Measurements from ENCODE around the gene SP4.

The SP4 gene

GRCh38 chr7:21443149-21443841 lies 15.4 kb downstream of the SP4 start:
- TF ChIP-seq, protein P1, sequence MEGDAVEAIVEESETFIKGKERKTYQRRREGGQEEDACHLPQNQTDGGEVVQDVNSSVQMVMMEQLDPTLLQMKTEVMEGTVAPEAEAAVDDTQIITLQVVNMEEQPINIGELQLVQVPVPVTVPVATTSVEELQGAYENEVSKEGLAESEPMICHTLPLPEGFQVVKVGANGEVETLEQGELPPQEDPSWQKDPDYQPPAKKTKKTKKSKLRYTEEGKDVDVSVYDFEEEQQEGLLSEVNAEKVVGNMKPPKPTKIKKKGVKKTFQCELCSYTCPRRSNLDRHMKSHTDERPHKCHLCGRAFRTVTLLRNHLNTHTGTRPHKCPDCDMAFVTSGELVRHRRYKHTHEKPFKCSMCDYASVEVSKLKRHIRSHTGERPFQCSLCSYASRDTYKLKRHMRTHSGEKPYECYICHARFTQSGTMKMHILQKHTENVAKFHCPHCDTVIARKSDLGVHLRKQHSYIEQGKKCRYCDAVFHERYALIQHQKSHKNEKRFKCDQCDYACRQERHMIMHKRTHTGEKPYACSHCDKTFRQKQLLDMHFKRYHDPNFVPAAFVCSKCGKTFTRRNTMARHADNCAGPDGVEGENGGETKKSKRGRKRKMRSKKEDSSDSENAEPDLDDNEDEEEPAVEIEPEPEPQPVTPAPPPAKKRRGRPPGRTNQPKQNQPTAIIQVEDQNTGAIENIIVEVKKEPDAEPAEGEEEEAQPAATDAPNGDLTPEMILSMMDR (IDR thresholded peaks at IDR 0.05; ENCODE audit: low read length, missing control alignments): no peak
- no peak for DNase-seq (ENCODE audit: low read depth)
- no peak overlapping the region for H3K4me3 ChIP-seq (replicated peaks; ENCODE audit: low read depth, low read length)

DNA sequence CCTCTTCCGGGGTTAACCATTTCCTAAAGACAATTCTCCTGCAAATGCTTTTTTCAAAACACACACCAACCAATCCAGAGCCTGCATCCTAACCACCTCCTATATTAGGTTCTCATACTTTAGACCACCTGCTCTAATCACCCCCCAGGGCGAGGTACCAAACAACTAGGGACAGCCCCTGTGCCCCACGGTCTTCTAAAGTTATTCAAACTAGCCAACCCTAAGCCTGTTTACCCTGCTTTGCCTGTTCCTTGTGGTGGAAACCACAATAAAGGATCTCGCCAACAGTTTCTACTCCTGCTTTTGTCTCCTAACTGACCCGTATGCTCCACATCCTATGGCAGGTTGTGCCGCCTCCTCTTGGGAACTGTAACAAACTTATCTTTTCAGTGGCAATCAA lies 21.1 kb downstream of the SP4 start:
- TF ChIP-seq, protein P1 (IDR thresholded peaks at IDR 0.05; ENCODE audit: low read length, missing control alignments): no peak
- no peak overlapping the region for H3K4me3 ChIP-seq (replicated peaks; ENCODE audit: low read depth, low read length)
- no peak for DNase-seq (ENCODE audit: low read depth)

- TF ChIP-seq, protein P1 (IDR thresholded peaks at IDR 0.05; ENCODE audit: low read length, missing control alignments): no peak
- no peak overlapping the region for H3K4me3 ChIP-seq (replicated peaks; ENCODE audit: low read depth, low read length)
- no peak for DNase-seq (ENCODE audit: low read depth)
Observed at GRCh38 chr7:21450076-21450475, 22.2 kb downstream of the SP4 start.

DNA sequence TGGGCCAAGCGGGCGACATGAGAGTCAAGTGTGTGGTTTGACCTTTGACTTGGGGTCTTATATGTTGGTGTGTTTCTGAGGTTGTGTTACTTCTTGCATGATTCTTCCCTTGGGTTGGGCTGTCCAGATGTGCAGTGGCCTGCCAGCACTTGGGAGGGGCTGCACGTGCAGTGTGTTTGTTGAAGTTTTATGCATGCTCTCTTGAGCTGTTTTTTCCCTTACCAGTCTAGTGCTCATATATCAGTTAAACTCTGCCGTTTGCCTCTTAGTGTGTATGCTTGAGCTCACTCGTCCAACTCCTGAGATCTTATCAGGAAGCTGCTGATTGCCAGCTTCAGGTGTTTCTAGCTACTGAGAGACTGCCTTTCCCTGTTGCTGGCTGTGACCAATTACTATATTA lies 23.1 kb downstream of the SP4 start:
- no peak for DNase-seq (ENCODE audit: low read depth)
- no peak overlapping the region for H3K4me3 ChIP-seq (replicated peaks; ENCODE audit: low read depth, low read length)
- TF ChIP-seq, protein P1 (IDR thresholded peaks at IDR 0.05; ENCODE audit: low read length, missing control alignments): no peak

GRCh38 chr7:21454182-21454581 lies 26.3 kb downstream of the SP4 start:
- H3K4me3 ChIP-seq (replicated peaks; ENCODE audit: low read depth, low read length): no peak overlapping the region
- no peak for DNase-seq (ENCODE audit: low read depth)
- TF ChIP-seq, protein P1 (IDR thresholded peaks at IDR 0.05; ENCODE audit: low read length, missing control alignments): no peak

- no peak for DNase-seq (ENCODE audit: low read depth)
- TF ChIP-seq, protein P1 (IDR thresholded peaks at IDR 0.05; ENCODE audit: low read length, missing control alignments): no peak
- H3K4me3 ChIP-seq (replicated peaks; ENCODE audit: low read depth, low read length): no peak overlapping the region
Observed at GRCh38 chr7:21454906-21455305, 27.0 kb downstream of the SP4 start.

- no peak overlapping the region for H3K4me3 ChIP-seq (replicated peaks; ENCODE audit: low read depth, low read length)
- TF ChIP-seq, protein P1 (IDR thresholded peaks at IDR 0.05; ENCODE audit: low read length, missing control alignments): no peak
- DNase-seq (ENCODE audit: low read depth): no peak
Observed at GRCh38 chr7:21461282-21461681, 33.4 kb downstream of the SP4 start.

Data from fibroblast of pulmonary artery (primary cell).